IMR-90 (cell line): ENCODE data around the gene SHISA6. TPM values are rescaled to one million over a fixed set of nuclear protein-coding genes. Genes with fewer than 3 reads are reported as not detected.

Experiments used
- ATAC-seq: fragments of 200-7000 bp; cut with Tn5 transposase; 2 replicates; pipeline ENCODE4 v1.9.1; 2020; ENCODE audit warnings: low read depth, mild to moderate bottlenecking, moderate library complexity
- BruUV-seq: library from RNA; stranded (reverse); fragments of 400-500 nt; replicated peaks from 2 replicates; lab custom pipeline; 2021; lab: Mats Ljungman, UMichigan
- CTCF ChIA-PET: fragments of 300-600 bp; formaldehyde crosslinking; extraction: SDS; loops from one replicate; lab custom pipeline; 2021; ENCODE audit warnings: antibody characterized with exemption; lab: Yijun Ruan, JAX
- POLR2A ChIA-PET: fragments of 300-600 bp; sonication (Branson Sonifier 250); formaldehyde crosslinking; loops from one replicate; lab custom pipeline; 2022; ENCODE audit warnings: antibody characterized with exemption; ENCODE audit not compliant: unreplicated experiment; lab: Charles Lee
- DNase-seq: peaks from one replicate; pipeline ENCODE4 v3.0.0; 2013
- H2AFZ ChIP-seq: replicated peaks from 2 replicates; pipeline ENCODE3; 2013; ENCODE audit warnings: low read length, mild to moderate bottlenecking; ENCODE audit not compliant: poor library complexity
- H2AK5ac ChIP-seq: 2 replicates; pipeline ENCODE4 v1.6.1; 2013; ENCODE audit warnings: low read depth, low read length, inconsistent platforms
- H2AK9ac ChIP-seq: replicated peaks from 2 replicates; pipeline ENCODE3; 2013; ENCODE audit warnings: mild to moderate bottlenecking, low read depth, low read length, moderate library complexity; ENCODE audit not compliant: poor library complexity
- H2BK120ac ChIP-seq: 2 replicates; pipeline ENCODE4 v1.6.1; 2013; ENCODE audit warnings: low read depth, low read length, inconsistent platforms
- H2BK15ac ChIP-seq: 3 replicates; pipeline ENCODE4 v1.6.1; 2013; ENCODE audit warnings: low read depth, low read length, inconsistent platforms
- H2BK20ac ChIP-seq: 2 replicates; pipeline ENCODE4 v1.6.1; 2013; ENCODE audit warnings: low read depth, mild to moderate bottlenecking, inconsistent platforms, low read length, moderate library complexity
- H2BK5ac ChIP-seq: 2 replicates; pipeline ENCODE4 v1.6.1; 2013; ENCODE audit warnings: mild to moderate bottlenecking, low read depth, low read length, inconsistent platforms; ENCODE audit not compliant: poor library complexity, severe bottlenecking
- H3K14ac ChIP-seq: replicated peaks from 2 replicates; pipeline ENCODE4 v1.6.1; 2013; ENCODE audit warnings: low read depth, low read length, inconsistent platforms
- H3K18ac ChIP-seq: 2 replicates; pipeline ENCODE4 v1.6.1; 2013; ENCODE audit warnings: low read depth, low read length, control low read depth
- H3K23ac ChIP-seq: 2 replicates; pipeline ENCODE4 v1.6.1; 2013; ENCODE audit warnings: low read depth, low read length, inconsistent platforms
- H3K27ac ChIP-seq: 2 replicates; pipeline ENCODE4 v1.5.1; 2013; ENCODE audit warnings: mild to moderate bottlenecking, control low read depth, low read length; ENCODE audit not compliant: insufficient read depth
- H3K27me3 ChIP-seq: 2 replicates; pipeline ENCODE4 v1.6.1; 2013; ENCODE audit warnings: low read length; ENCODE audit not compliant: control insufficient read depth, insufficient read depth
- H3K36me3 ChIP-seq: 2 replicates; pipeline ENCODE4 v1.6.1; 2013; ENCODE audit warnings: low read length, mixed read lengths; ENCODE audit not compliant: control insufficient read depth, insufficient read depth
- H3K4ac ChIP-seq: 2 replicates; pipeline ENCODE4 v1.6.1; 2013; ENCODE audit warnings: low read depth, low read length, inconsistent platforms
- H3K4me1 ChIP-seq: 2 replicates; pipeline ENCODE4 v1.6.1; 2013; ENCODE audit warnings: low read length, mixed read lengths; ENCODE audit not compliant: control insufficient read depth, insufficient read depth
- H3K4me2 ChIP-seq: 2 replicates; pipeline ENCODE4 v1.6.1; 2013; ENCODE audit warnings: low read depth, mild to moderate bottlenecking, control low read depth, low read length, moderate library complexity
- H3K4me3 ChIP-seq: 2 replicates; pipeline ENCODE4 v1.5.1; 2013; ENCODE audit warnings: low read depth, mild to moderate bottlenecking, control low read depth, low read length, moderate library complexity; ENCODE audit not compliant: insufficient read depth
- H3K56ac ChIP-seq: 2 replicates; pipeline ENCODE4 v1.6.1; 2013; ENCODE audit warnings: low read length, inconsistent platforms; ENCODE audit not compliant: insufficient read depth; ENCODE audit errors: extremely low read depth
- H3K79me1 ChIP-seq, 2 experiments: 2 replicates each; pipeline ENCODE4 v1.6.1; 2013; ENCODE audit warnings: low read length in 2 of 2, inconsistent platforms in 1 of 2, low read depth in 1 of 2
- H3K9ac ChIP-seq: 2 replicates; pipeline ENCODE4 v1.6.1; 2013; ENCODE audit warnings: low read depth, low read length, control low read depth
- H3K9me1 ChIP-seq: 2 replicates; pipeline ENCODE4 v1.6.1; 2013; ENCODE audit warnings: low read length, inconsistent platforms; ENCODE audit not compliant: insufficient read depth
- H3K9me3 ChIP-seq: 2 replicates; pipeline ENCODE4 v1.6.1; 2013; ENCODE audit warnings: low read length; ENCODE audit not compliant: control insufficient read depth, insufficient read depth
- H4K20me1 ChIP-seq: 2 replicates; pipeline ENCODE4 v1.6.1; 2013; ENCODE audit warnings: low read length, inconsistent platforms; ENCODE audit not compliant: insufficient read depth
- H4K5ac ChIP-seq: 2 replicates; pipeline ENCODE4 v1.6.1; 2013; ENCODE audit warnings: mild to moderate bottlenecking, low read depth, low read length, control low read depth
- H4K8ac ChIP-seq, 2 experiments: 2 replicates each; pipeline ENCODE4 v1.6.1; 2013; ENCODE audit warnings: low read depth in 2 of 2, low read length in 2 of 2, control low read depth in 1 of 2, inconsistent platforms in 1 of 2
- H4K91ac ChIP-seq: 2 replicates; pipeline ENCODE4 v1.6.1; 2013; ENCODE audit warnings: low read depth, low read length, inconsistent platforms; ENCODE audit not compliant: insufficient read depth
- CEBPB ChIP-seq: IDR thresholded peaks from 2 replicates; pipeline ENCODE4 v1.6.1; 2012; ENCODE audit warnings: low read depth, low read length, improper control_type of control experiment
- CHD1 ChIP-seq: IDR thresholded peaks from 2 replicates; pipeline ENCODE4 v1.6.1; 2012; ENCODE audit warnings: low read depth, low read length, improper control_type of control experiment
- MAZ ChIP-seq: IDR thresholded peaks from 2 replicates; pipeline ENCODE4 v1.6.1; 2012; ENCODE audit warnings: low read depth, mild to moderate bottlenecking, low read length, improper control_type of control experiment, moderate library complexity, borderline replicate concordance
- POLR2A ChIP-seq: IDR thresholded peaks from 2 replicates; pipeline ENCODE4 v1.6.1; 2012; ENCODE audit warnings: mild to moderate bottlenecking, low read depth, low read length
- RAD21 ChIP-seq: IDR thresholded peaks from 2 replicates; pipeline ENCODE4 v1.6.1; 2012; ENCODE audit warnings: low read length, improper control_type of control experiment
- WGBS, 2 experiments: methylation state at CpG; one replicate each; pipeline versions ENCODE4 v1.1.5 to v1.1.7; 2013; ENCODE audit warnings: missing lambda C conversion rate in 2 of 2; ENCODE audit not compliant: insufficient read length in 1 of 2; ENCODE audit errors: extremely low coverage in 2 of 2; 5-methylcytosine and 5-hydroxymethylcytosine counted together
- dilution Hi-C: fragments of 300-500 bp; cut with HindIII; formaldehyde crosslinking; loops from one replicate; pipeline ENCODE4 v1.14.3; 2018; ENCODE audit warnings: low sequenced_read_pairs; ENCODE audit not compliant: unreplicated experiment
- in situ Hi-C: fragments of 300-500 bp; cut with MboI; formaldehyde crosslinking; loops from 3 replicates; pipeline ENCODE4 v1.14.3; 2019; ENCODE audit warnings: low sequenced_read_pairs, inconsistent platforms, mixed read lengths
- intact Hi-C: fragments of 100-400 bp; cut with micrococcal nuclease; formaldehyde crosslinking; loops from 2 replicates; pipeline ENCODE4 v1.10.0; 2022
- polyA plus RNA-seq, 3 experiments: library from polyadenylated mRNA; depleted of rRNA; stranded (reverse); fragments of >200 nt; gene quantifications; 2 replicates each; pipeline ENCODE4 v1.2.3, GENCODE V29; 2012; ENCODE audit warnings: low replicate concordance in 1 of 3
- total RNA-seq: library from RNA; depleted of rRNA; stranded (reverse); fragments of >200 nt; gene quantifications from 2 replicates; pipeline ENCODE4 v1.2.3, GENCODE V29; 2012
- TF ChIP-seq, protein P1 (sequence below): conservative IDR thresholded peaks from 2 replicates; pipeline ENCODE4 v1.5.1; 2012; ENCODE audit warnings: mild to moderate bottlenecking, low read depth, low read length, improper control_type of control experiment
- TF ChIP-seq, protein P2 (sequence below): fragments of 150-350 bp; IDR thresholded peaks from 2 replicates; pipeline ENCODE4 v1.6.1; 2017; ENCODE audit warnings: mild to moderate bottlenecking, antibody characterized with exemption, low read length, low read depth
- TF ChIP-seq, protein P3 (sequence below): fragments of 150-350 bp; IDR thresholded peaks from 2 replicates; pipeline ENCODE4 v1.6.1; 2016; ENCODE audit warnings: low read depth, mild to moderate bottlenecking, low read length, moderate library complexity, borderline replicate concordance

Gene SHISA6
- total and polyA plus RNA-seq, 2 of the 4 experiments (the other 2 are of a cell fraction): not detected

DNA sequence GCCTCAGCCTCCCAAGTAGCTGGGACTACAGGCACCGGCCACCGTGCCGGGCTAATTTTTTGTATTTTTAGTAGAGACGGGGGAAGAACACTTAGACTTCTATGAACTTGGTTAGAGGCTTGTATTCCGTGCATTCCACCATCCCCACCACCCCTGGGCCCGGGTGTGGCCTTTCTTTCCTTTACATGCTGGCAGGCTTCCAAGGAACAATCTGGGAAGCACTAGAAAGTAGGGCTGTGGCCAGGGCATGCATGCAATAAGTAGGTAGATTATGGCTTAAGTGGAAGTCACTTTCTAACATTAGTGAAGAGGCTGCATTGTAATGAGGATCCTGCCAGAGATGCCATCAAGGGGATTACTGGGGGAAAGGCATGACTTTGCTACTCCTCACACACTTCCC lies 171.6 kb downstream of the SHISA6 start:
- Histone ChIP-seq H3K27ac (no peak overlapping the region), H4K20me1 (no peaks in the 10 kb centered on the region), H3K36me3 (no peaks in the 10 kb centered on the region), H2AFZ (no peak overlapping the region), H3K56ac (no peak overlapping the region), H2BK15ac (no peak overlapping the region), H3K9ac (no peak overlapping the region), H3K4me3 (no peak overlapping the region), H2AK5ac (no peak overlapping the region), H4K8ac (no peak overlapping the region), H2BK120ac (no peak overlapping the region), H2AK9ac (no peak overlapping the region), H3K27me3 (no peaks in the 10 kb centered on the region), H3K14ac (no peak overlapping the region), H3K9me3 (peaks cover 17% of the 10 kb centered on the region), H3K18ac (no peak overlapping the region), H3K4me2 (no peak overlapping the region), H2BK20ac (no peak overlapping the region), H3K9me1 (no peaks in the 10 kb centered on the region), H4K5ac (no peak overlapping the region), H2BK5ac (no peak overlapping the region), H3K4ac (no peak overlapping the region), H3K4me1 (no peaks in the 10 kb centered on the region), H3K23ac (no peak overlapping the region), H4K91ac (no peak overlapping the region), H3K79me1 (no peaks in the 10 kb centered on the region)
- ATAC-seq (no peak), DNase-seq (no peak)
- TF ChIP-seq, protein P1, sequence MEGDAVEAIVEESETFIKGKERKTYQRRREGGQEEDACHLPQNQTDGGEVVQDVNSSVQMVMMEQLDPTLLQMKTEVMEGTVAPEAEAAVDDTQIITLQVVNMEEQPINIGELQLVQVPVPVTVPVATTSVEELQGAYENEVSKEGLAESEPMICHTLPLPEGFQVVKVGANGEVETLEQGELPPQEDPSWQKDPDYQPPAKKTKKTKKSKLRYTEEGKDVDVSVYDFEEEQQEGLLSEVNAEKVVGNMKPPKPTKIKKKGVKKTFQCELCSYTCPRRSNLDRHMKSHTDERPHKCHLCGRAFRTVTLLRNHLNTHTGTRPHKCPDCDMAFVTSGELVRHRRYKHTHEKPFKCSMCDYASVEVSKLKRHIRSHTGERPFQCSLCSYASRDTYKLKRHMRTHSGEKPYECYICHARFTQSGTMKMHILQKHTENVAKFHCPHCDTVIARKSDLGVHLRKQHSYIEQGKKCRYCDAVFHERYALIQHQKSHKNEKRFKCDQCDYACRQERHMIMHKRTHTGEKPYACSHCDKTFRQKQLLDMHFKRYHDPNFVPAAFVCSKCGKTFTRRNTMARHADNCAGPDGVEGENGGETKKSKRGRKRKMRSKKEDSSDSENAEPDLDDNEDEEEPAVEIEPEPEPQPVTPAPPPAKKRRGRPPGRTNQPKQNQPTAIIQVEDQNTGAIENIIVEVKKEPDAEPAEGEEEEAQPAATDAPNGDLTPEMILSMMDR: no peak
- TF ChIP-seq CEBPB: no peak
- TF ChIP-seq, protein P2, sequence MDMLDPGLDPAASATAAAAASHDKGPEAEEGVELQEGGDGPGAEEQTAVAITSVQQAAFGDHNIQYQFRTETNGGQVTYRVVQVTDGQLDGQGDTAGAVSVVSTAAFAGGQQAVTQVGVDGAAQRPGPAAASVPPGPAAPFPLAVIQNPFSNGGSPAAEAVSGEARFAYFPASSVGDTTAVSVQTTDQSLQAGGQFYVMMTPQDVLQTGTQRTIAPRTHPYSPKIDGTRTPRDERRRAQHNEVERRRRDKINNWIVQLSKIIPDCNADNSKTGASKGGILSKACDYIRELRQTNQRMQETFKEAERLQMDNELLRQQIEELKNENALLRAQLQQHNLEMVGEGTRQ: no peak
- TF ChIP-seq RAD21: no peak
- no peak for TF ChIP-seq POLR2A
- TF ChIP-seq CHD1: no peak
- TF ChIP-seq, protein P3, sequence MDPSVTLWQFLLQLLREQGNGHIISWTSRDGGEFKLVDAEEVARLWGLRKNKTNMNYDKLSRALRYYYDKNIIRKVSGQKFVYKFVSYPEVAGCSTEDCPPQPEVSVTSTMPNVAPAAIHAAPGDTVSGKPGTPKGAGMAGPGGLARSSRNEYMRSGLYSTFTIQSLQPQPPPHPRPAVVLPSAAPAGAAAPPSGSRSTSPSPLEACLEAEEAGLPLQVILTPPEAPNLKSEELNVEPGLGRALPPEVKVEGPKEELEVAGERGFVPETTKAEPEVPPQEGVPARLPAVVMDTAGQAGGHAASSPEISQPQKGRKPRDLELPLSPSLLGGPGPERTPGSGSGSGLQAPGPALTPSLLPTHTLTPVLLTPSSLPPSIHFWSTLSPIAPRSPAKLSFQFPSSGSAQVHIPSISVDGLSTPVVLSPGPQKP: no peak
- TF ChIP-seq MAZ: no peak
- intact Hi-C loops: no loop called here
- in situ Hi-C loops: no loop called here
- POLR2A ChIA-PET: no interaction called here
- dilution Hi-C loops: no loop called here
- CTCF ChIA-PET: no interaction called here
- no TSS peak for BruUV-seq
- WGBS, 2 experiments: no CpG with 5 or more reads among the region's 6 CpGs
